RWPE1 (cell line): Measurements from ENCODE around the gene PRPS1.

Source experiments
- CTCF ChIA-PET: fragments of 350-600 bp; sonication (Branson Sonifier 250); formaldehyde crosslinking; extraction: SDS; loops from one replicate; lab custom pipeline; 2021; lab: Yijun Ruan, JAX
- POLR2A ChIA-PET: fragments of 400-600 bp; formaldehyde crosslinking; extraction: SDS; loops from one replicate; lab custom pipeline; 2020; ENCODE audit warnings: antibody characterized with exemption; ENCODE audit not compliant: low non-redundant PET; lab: Yijun Ruan, JAX
- DNase-seq: peaks from one replicate; pipeline ENCODE4 v3.0.0; 2012; ENCODE audit warnings: low spot score
- H3K27ac ChIP-seq: fragments of 450-650 bp; 2 replicates; pipeline ENCODE4 v1.5.1; 2017
- TF ChIP-seq, protein P1 (sequence below): fragments of 450-650 bp; conservative IDR thresholded peaks from 2 replicates; pipeline ENCODE4 v1.5.1; 2017; ENCODE audit warnings: low read depth, mild to moderate bottlenecking

PRPS1 gene

GRCh38 chrX:107627838-107628661 lies at the start of gene PRPS1:
PRPS1 (plus strand) TSS chrX:107628510; CDS start chrX:107628629, 119 bp downstream.
- TF ChIP-seq, protein P1, sequence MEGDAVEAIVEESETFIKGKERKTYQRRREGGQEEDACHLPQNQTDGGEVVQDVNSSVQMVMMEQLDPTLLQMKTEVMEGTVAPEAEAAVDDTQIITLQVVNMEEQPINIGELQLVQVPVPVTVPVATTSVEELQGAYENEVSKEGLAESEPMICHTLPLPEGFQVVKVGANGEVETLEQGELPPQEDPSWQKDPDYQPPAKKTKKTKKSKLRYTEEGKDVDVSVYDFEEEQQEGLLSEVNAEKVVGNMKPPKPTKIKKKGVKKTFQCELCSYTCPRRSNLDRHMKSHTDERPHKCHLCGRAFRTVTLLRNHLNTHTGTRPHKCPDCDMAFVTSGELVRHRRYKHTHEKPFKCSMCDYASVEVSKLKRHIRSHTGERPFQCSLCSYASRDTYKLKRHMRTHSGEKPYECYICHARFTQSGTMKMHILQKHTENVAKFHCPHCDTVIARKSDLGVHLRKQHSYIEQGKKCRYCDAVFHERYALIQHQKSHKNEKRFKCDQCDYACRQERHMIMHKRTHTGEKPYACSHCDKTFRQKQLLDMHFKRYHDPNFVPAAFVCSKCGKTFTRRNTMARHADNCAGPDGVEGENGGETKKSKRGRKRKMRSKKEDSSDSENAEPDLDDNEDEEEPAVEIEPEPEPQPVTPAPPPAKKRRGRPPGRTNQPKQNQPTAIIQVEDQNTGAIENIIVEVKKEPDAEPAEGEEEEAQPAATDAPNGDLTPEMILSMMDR = no peak
- H3K27ac ChIP-seq = peak within 1 kb of the TSS; percentile 79
- POLR2A ChIA-PET = no interaction called here
- DNase-seq = peak; percentile 87
- CTCF ChIA-PET = interaction anchor here (0.9 kb wide), 1 partner anchor 733 kb away, joined by 3 read pairs; no protein-coding TSS in a partner anchor

DNA sequence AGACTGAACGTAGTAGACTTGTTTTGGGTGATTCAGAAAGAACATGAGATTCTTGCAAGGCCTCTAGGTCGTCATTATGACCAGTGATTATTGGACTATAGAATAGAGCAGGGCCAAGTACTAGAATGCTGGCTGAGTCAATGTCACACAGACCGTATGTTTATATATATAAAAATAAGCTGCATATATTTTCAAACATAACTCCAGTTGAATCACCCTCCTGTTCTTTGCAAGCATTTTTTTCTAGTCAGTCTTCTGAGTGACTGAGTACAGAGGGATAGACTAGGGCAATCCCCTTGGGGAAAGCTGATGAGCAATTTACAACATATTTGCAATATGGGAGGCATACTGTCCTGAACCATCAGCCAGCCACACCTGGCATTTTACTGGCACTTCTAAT lies 48.4 kb upstream of the PRPS1 start:
- TF ChIP-seq, protein P1 = no peak
- ChIA-PET POLR2A (no interaction called here), CTCF (no interaction called here)
- H3K27ac ChIP-seq = no peak overlapping the region
- DNase-seq = no peak

- TF ChIP-seq, protein P1 = no peak
- CTCF ChIA-PET = no interaction called here
- DNase-seq = no peak
- no peak overlapping the region for H3K27ac ChIP-seq
- POLR2A ChIA-PET = no interaction called here
These were observed 46.4 kb upstream of the PRPS1 start for GRCh38 chrX:107581923-107582322.

DNA sequence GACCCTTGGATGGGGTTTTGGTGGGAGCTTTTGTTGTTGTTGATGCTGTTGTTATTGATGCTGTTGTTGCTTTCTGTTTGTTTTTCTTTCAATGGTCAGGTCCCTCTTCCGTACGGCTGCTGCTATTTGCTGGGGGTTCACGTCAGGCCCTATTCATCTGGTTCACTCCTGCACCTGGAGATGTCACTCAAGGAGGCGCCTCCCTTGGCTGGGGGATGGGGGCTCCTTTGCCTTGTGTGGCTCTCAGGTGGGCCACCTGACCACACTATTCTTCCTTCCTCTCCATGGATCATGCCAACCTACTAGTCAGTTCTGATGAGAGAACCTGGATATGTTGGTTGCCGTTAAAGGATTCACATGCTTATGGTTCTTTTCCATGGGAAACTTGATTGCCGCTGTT lies 39.1 kb upstream of the PRPS1 start:
- no peak for DNase-seq
- POLR2A ChIA-PET = no interaction called here
- H3K27ac ChIP-seq = no peak overlapping the region
- CTCF ChIA-PET = no interaction called here
- TF ChIP-seq, protein P1 = no peak

DNA sequence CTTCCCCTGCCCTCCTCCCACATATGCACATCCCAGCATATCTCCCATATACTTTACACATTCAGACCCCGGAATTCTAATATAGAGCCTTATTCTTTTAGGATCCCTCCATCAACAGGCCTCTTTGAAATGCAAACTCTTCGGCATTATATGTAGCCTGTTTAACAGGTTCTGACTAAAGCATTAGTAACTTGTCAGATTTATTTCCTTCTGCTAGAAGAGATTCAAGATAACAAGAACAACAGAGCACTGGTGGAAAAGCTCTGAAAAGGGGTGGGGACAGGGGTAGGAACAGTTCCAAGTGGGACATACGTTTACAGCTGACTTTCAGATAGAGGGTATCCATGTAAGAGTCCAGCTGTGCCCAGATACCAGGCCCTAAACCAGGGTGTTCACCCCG lies 31.7 kb upstream of the PRPS1 start:
- ChIA-PET POLR2A (no interaction called here), CTCF (no interaction called here)
- no peak overlapping the region for H3K27ac ChIP-seq
- TF ChIP-seq, protein P1 = no peak
- DNase-seq = no peak

- H3K27ac ChIP-seq = no peak overlapping the region
- DNase-seq = no peak
- TF ChIP-seq, protein P1 = no peak
- ChIA-PET POLR2A (no interaction called here), CTCF (interaction anchor here (0.7 kb wide), 1 partner anchor 13 kb away, joined by 3 read pairs; no protein-coding TSS in a partner anchor)
These were observed 31.0 kb upstream of the PRPS1 start for GRCh38 chrX:107597264-107597663.
